K562 (cell line): ENCODE measurements around the gene C16orf74. TPM values are rescaled to one million over a fixed set of nuclear protein-coding genes. Genes with fewer than 3 reads are reported as not detected.
A peak's percentile ranks its signal among the peaks of the same experiment; 100 is the strongest.

Experiments used
- ATAC-seq: fragments of 200-7000 bp; cut with Tn5 transposase; 3 replicates; pipeline ENCODE4 v1.9.1; 2020; ENCODE audit warnings: moderate library complexity
- BruUV-seq: library from RNA; stranded (reverse); fragments of 400-500 nt; replicated peaks from 2 replicates; lab custom pipeline; 2021; lab: Mats Ljungman, UMichigan
- CTCF ChIA-PET: fragments of 300-600 bp; formaldehyde crosslinking; extraction: SDS; loops from one replicate; lab custom pipeline; 2021; ENCODE audit warnings: low intra/inter-chr PET ratio; lab: Yijun Ruan, JAX
- POLR2A ChIA-PET: fragments of 300-600, 350-650 bp; sonication (Branson Sonifier 250); formaldehyde crosslinking; extraction: SDS; loops from one replicate; lab custom pipeline; 2021; ENCODE audit warnings: antibody characterized with exemption, inconsistent platforms; lab: Yijun Ruan, JAX
- DNase-seq, 4 experiments: peaks; one replicate each; pipeline versions ENCODE4 v3.0.0 to v3.0.0-alpha.2; 2011 to 2018; ENCODE audit warnings: low spot score in 3 of 4, mixed read lengths in 3 of 4; ENCODE audit errors: extremely low read depth in 1 of 4
- FAIRE-seq: peaks from 2 replicates; lab custom pipeline; 2011; peaks lifted over from hg19 to GRCh38; lab: Jason Lieb, UNC
- H2AFZ ChIP-seq: 2 replicates; pipeline ENCODE4 v1.6.0; 2011; ENCODE audit warnings: low read depth, low read length, control low read depth, inconsistent platforms
- H3K27ac ChIP-seq: fragments of 200-600 bp; 3 replicates; pipeline ENCODE4 v1.8.0; 2011; ENCODE audit warnings: low read depth, mild to moderate bottlenecking, control low read depth, inconsistent platforms, low read length, moderate library complexity, mixed read lengths; ENCODE audit errors: extremely low read depth
- H3K27me3 ChIP-seq, 2 experiments: fragments of 300-600 bp in 1 of 2; 2 replicates in 1 of 2; 3 replicates in 1 of 2; pipeline versions ENCODE4 v1.6.0 to v1.8.0; 2011; ENCODE audit warnings: inconsistent platforms in 2 of 2, low read length in 2 of 2, mild to moderate bottlenecking in 1 of 2, mixed read lengths in 1 of 2, moderate library complexity in 1 of 2; ENCODE audit not compliant: control insufficient read depth in 2 of 2, insufficient read depth in 2 of 2
- H3K36me3 ChIP-seq: fragments of 300-600 bp; 3 replicates; pipeline ENCODE4 v1.8.0; 2011; ENCODE audit warnings: mild to moderate bottlenecking, low read length, inconsistent platforms; ENCODE audit not compliant: control insufficient read depth, insufficient read depth
- H3K4me1 ChIP-seq, 2 experiments: fragments of 200-600 bp in 1 of 2; replicated peaks in 1 of 2; 2 replicates in 1 of 2; 3 replicates in 1 of 2; pipeline versions ENCODE4 v1.5.1 to v1.8.0; 2011; ENCODE audit warnings: inconsistent platforms in 2 of 2, low read length in 2 of 2, mild to moderate bottlenecking in 1 of 2, mixed read lengths in 1 of 2, moderate library complexity in 1 of 2; ENCODE audit not compliant: control insufficient read depth in 2 of 2, insufficient read depth in 2 of 2
- H3K4me2 ChIP-seq: 2 replicates; pipeline ENCODE4 v1.6.1; 2011; ENCODE audit warnings: low read length, control low read depth, inconsistent platforms, mixed read lengths; ENCODE audit not compliant: insufficient read depth
- H3K4me3 ChIP-seq: fragments of 200-600 bp; sonication (generic), shearing (Covaris generic); 2 replicates; pipeline ENCODE4 v1.5.1; 2016; ENCODE audit warnings: control low read depth, inconsistent platforms
- H3K79me2 ChIP-seq: fragments of 200-600 bp; 3 replicates; pipeline ENCODE4 v1.8.0; 2011; ENCODE audit warnings: low read length, inconsistent platforms; ENCODE audit not compliant: control insufficient read depth, insufficient read depth
- H3K9ac ChIP-seq, 2 experiments: 2 replicates each; pipeline versions ENCODE4 v1.6.0 to v1.6.1; 2011; ENCODE audit warnings: low read depth in 2 of 2, low read length in 2 of 2, control low read depth in 1 of 2, inconsistent platforms in 1 of 2, mild to moderate bottlenecking in 1 of 2, mixed read lengths in 1 of 2; ENCODE audit not compliant: insufficient read depth in 1 of 2
- H3K9me1 ChIP-seq: one replicate; pipeline ENCODE4 v1.6.0; 2011; ENCODE audit warnings: inconsistent platforms, mild to moderate bottlenecking, low read length, moderate library complexity; ENCODE audit not compliant: control insufficient read depth, insufficient read depth
- H3K9me3 ChIP-seq: replicated peaks from 2 replicates; pipeline ENCODE4 v1.5.1; 2011; ENCODE audit warnings: low read depth, low read length, inconsistent platforms; ENCODE audit not compliant: control insufficient read depth, insufficient read depth
- H4K20me1 ChIP-seq: replicated peaks from 2 replicates; pipeline ENCODE4 v1.6.1; 2011; ENCODE audit warnings: low read length, inconsistent platforms, mixed read lengths; ENCODE audit not compliant: control insufficient read depth, insufficient read depth
- CSDE1 ChIP-seq, 2 experiments: fragments of 450-650 bp; IDR thresholded peaks; 2 replicates each; pipeline ENCODE4 v1.6.1; 2016; ENCODE audit warnings: mild to moderate bottlenecking in 1 of 2
- FOXJ2 ChIP-seq: fragments of 200-800 bp; sonication (Bioruptor generic); IDR thresholded peaks from 2 replicates; pipeline ENCODE4 v1.6.1; 2016; ENCODE audit warnings: missing genetic modification characterization, missing compliant biosample characterization
- HMG20A ChIP-seq: fragments of 450-650 bp; formaldehyde crosslinking; conservative IDR thresholded peaks from 2 replicates; pipeline ENCODE4 v1.4.0; 2020; ENCODE audit warnings: mild to moderate bottlenecking, mixed read lengths
- MAZ ChIP-seq, 2 experiments: fragments of 450-650 bp in 1 of 2; sonication (generic) in 1 of 2; formaldehyde crosslinking; IDR thresholded peaks in 1 of 2; conservative IDR thresholded peaks in 1 of 2; 2 replicates each; pipeline versions ENCODE4 v1.4.0 to v1.5.0; 2020; ENCODE audit warnings: mild to moderate bottlenecking in 1 of 2, missing genetic modification reagents in 1 of 2
- RAD21 ChIP-seq, 2 experiments: fragments of 250-450 bp in 1 of 2; fragments of 450-650 bp in 1 of 2; sonication (Bioruptor Pico) in 1 of 2; formaldehyde crosslinking in 1 of 2; IDR thresholded peaks in 1 of 2; conservative IDR thresholded peaks in 1 of 2; 2 replicates each; pipeline versions ENCODE4 v1.4.0 to v1.8.0; 2020 to 2022; ENCODE audit warnings: mild to moderate bottlenecking in 2 of 2, moderate library complexity in 1 of 2
- RAD51 ChIP-seq: fragments of 450-650 bp; IDR thresholded peaks from 2 replicates; pipeline ENCODE4 v1.7.1; 2016; ENCODE audit warnings: low read depth, mild to moderate bottlenecking, borderline replicate concordance
- SMC3 ChIP-seq: conservative IDR thresholded peaks from 2 replicates; pipeline ENCODE4 v1.6.1; 2011; ENCODE audit warnings: low read depth, low read length, improper control_type of control experiment; ENCODE audit not compliant: insufficient read depth
- XRCC5 ChIP-seq: fragments of 200-400 bp; formaldehyde crosslinking; IDR thresholded peaks from 2 replicates; pipeline ENCODE4 v1.6.1; 2017; ENCODE audit warnings: low read depth, mild to moderate bottlenecking, low read length
- YY1 ChIP-seq, 3 experiments: IDR thresholded peaks; 2 replicates each; pipeline ENCODE4 v1.6.1; 2011; ENCODE audit warnings: low read length in 2 of 3, mild to moderate bottlenecking in 2 of 3, moderate library complexity in 2 of 3, borderline replicate concordance in 1 of 3, control low read depth in 1 of 3, low read depth in 1 of 3; ENCODE audit not compliant: insufficient read depth in 3 of 3, insufficient replicate concordance in 2 of 3, control insufficient read depth in 1 of 3, insufficient read length in 1 of 3; ENCODE audit errors: extremely low read depth in 1 of 3
- ZFP36 ChIP-seq: fragments of 150-350 bp; IDR thresholded peaks from 2 replicates; pipeline ENCODE4 v1.6.1; 2018; ENCODE audit warnings: low read length, low read depth; ENCODE audit not compliant: partially characterized antibody
- ZNF232 ChIP-seq: sonication (generic); formaldehyde crosslinking; IDR thresholded peaks from 2 replicates; pipeline ENCODE4 v1.8.0; 2022; ENCODE audit warnings: mild to moderate bottlenecking, missing genetic modification reagents
- ZSCAN29 ChIP-seq: fragments of 450-650 bp; IDR thresholded peaks from 2 replicates; pipeline ENCODE4 v1.6.1; 2017
- WGBS: fragments of 100-300 bp; shearing (Covaris generic); methylation state at CpG from one replicate; pipeline ENCODE4 v1.1.6; 2016; ENCODE audit warnings: low coverage, mixed read lengths; ENCODE audit not compliant: insufficient coverage; ENCODE audit errors: missing lambda C conversion rate; 5-methylcytosine and 5-hydroxymethylcytosine counted together
- in situ Hi-C: fragments of 300-500 bp; cut with MboI; formaldehyde crosslinking; loops from 4 replicates; pipeline ENCODE4 v1.15.0; 2018; ENCODE audit warnings: inconsistent platforms, mixed read lengths
- intact Hi-C: fragments of 100-400 bp; cut with micrococcal nuclease; formaldehyde crosslinking; loops from 2 replicates; pipeline ENCODE4 v1.14.2; 2022
- polyA plus RNA-seq, 8 experiments: library from polyadenylated mRNA; depleted of rRNA in 4 of 8; stranded (reverse) in 5 of 8; unstranded in 3 of 8; fragments of >200 nt; fragmentation: Nextera tagmentation in 2 of 8; fragmentation: Illumina TruSeq in 1 of 8; extraction: Ambion mirVana in 2 of 8; extraction: Trizol in 1 of 8; gene quantifications; 2 replicates each; pipeline versions ENCODE4 v1.2.1 to v1.2.3, GENCODE V29; 2011 to 2014; ENCODE audit warnings: inconsistent platforms in 1 of 8, missing spikeins in 1 of 8
- total RNA-seq, 7 experiments: library from RNA; depleted of rRNA in 6 of 7; stranded (reverse); fragments of >200 nt in 6 of 7; fragmentation: Illumina TruSeq in 2 of 7; extraction: Trizol in 2 of 7; gene quantifications; 2 replicates each; pipeline versions ENCODE4 v1.2.1 to v1.2.3, GENCODE V29; 2011 to 2021; ENCODE audit warnings: low replicate concordance in 1 of 7
- TF ChIP-seq, protein P1 (sequence below): sonication (generic); formaldehyde crosslinking; IDR thresholded peaks from 2 replicates; pipeline ENCODE4 v1.8.0; 2022; ENCODE audit warnings: missing genetic modification reagents, mild to moderate bottlenecking, moderate library complexity, borderline replicate concordance
- TF ChIP-seq, protein P2 (sequence below): fragments of 450-650 bp; formaldehyde crosslinking; IDR thresholded peaks from 2 replicates; pipeline ENCODE4 v1.4.0; 2020; ENCODE audit warnings: mild to moderate bottlenecking, mixed read lengths

The C16orf74 gene
- total and polyA plus RNA-seq, 9 of the 15 experiments (the other 6 are each of a cell fraction or from before 2014, with no cell fraction given) = not detected

GRCh38 chr16:85718682-85719081 lies 32.2 kb downstream of the C16orf74 start:
- Histone ChIP-seq H3K4me3 (no peak overlapping the region), H3K27ac (no peak overlapping the region), H4K20me1 (peaks cover 16% of the 10 kb centered on the region; the same call in 1 of the 2 replicates), H3K9ac (no peak overlapping the region), H3K79me2 (no peaks in the 10 kb centered on the region), H3K9me1 (no peaks in the 10 kb centered on the region), H2AFZ (peak overlapping the region; percentile 23; the same call in 1 of the 2 replicates), H3K36me3 (no peaks in the 10 kb centered on the region), H3K4me2 (peak overlapping the region; percentile 35; the same call in 1 of the 2 replicates), H3K4me1 (peaks cover 3 to 38% of the 10 kb centered on the region in 2 experiments; a peak in 4 of 5 replicates), H3K27me3 (peaks cover 21 to 57% of the 10 kb centered on the region in 2 experiments; a peak in 4 of 5 replicates), H3K9me3 (no peaks in the 10 kb centered on the region)
- ChIA-PET POLR2A (interaction anchor here (0.6 to 1.0 kb wide), 2 partner anchors 11 to 427 kb away, joined by 3 read pairs; no protein-coding TSS in a partner anchor), CTCF (interaction anchor here (1.1 to 4.5 kb wide), 7 partner anchors 43 to 443 kb away, joined by 3 to 35 read pairs (median 7); no protein-coding TSS in a partner anchor)
- intact Hi-C loops = loop anchor here (1.0 to 10.0 kb wide), 4 partner anchors 44 to 296 kb away; no protein-coding TSS in a partner anchor
- in situ Hi-C loops = loop anchor here (10.0 kb wide), 1 partner anchor 294 kb away; no protein-coding TSS in a partner anchor
- peak; percentile 64 to 73 (median 68) for DNase-seq
- peak; percentile 78 for ATAC-seq
- 1% methylated on average over 11 of the region's 11 CpGs for WGBS
- BruUV-seq = no TSS peak
- peak; percentile 87 for FAIRE-seq
- TF ChIP-seq, protein P1, sequence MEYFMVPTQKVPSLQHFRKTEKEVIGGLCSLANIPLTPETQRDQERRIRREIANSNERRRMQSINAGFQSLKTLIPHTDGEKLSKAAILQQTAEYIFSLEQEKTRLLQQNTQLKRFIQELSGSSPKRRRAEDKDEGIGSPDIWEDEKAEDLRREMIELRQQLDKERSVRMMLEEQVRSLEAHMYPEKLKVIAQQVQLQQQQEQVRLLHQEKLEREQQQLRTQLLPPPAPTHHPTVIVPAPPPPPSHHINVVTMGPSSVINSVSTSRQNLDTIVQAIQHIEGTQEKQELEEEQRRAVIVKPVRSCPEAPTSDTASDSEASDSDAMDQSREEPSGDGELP (CRISPR knock-in tag) = peak; percentile 44; the same call in 1 of the 2 replicates
- TF ChIP-seq HMG20A (CRISPR knock-in tag) (no peak), ZFP36 (peak; percentile 4), ZNF232 (CRISPR knock-in tag) (no peak), YY1 (IDR thresholded peaks at IDR 0.05; ENCODE audit: borderline replicate concordance in 1 of 3, control insufficient read depth in 1 of 3, extremely low read depth in 1 of 3, insufficient read depth in 3 of 3, insufficient read length in 1 of 3, insufficient replicate concordance in 2 of 3, low read depth in 1 of 3, low read length in 2 of 3) (no peak), XRCC5 (peak; percentile 41; the same call in 1 of the 2 replicates), MAZ (CRISPR knock-in tag; conservative IDR thresholded peaks at IDR 0.05 in 1 of 2, IDR thresholded peaks at IDR 0.05 in 1 of 2) (0 out of 4 replicates have a peak, but pooled peaks of 1 of the 2 experiments have one; percentile 30), RAD51 (peak; percentile 59), RAD21 (CRISPR knock-in tag; conservative IDR thresholded peaks at IDR 0.05 in 1 of 2, IDR thresholded peaks at IDR 0.05 in 1 of 2) (peak; percentile 36 to 64; a peak in 3 of 4 replicates), SMC3 (peak; percentile 48), CSDE1 (IDR thresholded peaks at IDR 0.05) (no peak), ZSCAN29 (no peak), FOXJ2 (tag) (no peak)
- TF ChIP-seq, protein P2, sequence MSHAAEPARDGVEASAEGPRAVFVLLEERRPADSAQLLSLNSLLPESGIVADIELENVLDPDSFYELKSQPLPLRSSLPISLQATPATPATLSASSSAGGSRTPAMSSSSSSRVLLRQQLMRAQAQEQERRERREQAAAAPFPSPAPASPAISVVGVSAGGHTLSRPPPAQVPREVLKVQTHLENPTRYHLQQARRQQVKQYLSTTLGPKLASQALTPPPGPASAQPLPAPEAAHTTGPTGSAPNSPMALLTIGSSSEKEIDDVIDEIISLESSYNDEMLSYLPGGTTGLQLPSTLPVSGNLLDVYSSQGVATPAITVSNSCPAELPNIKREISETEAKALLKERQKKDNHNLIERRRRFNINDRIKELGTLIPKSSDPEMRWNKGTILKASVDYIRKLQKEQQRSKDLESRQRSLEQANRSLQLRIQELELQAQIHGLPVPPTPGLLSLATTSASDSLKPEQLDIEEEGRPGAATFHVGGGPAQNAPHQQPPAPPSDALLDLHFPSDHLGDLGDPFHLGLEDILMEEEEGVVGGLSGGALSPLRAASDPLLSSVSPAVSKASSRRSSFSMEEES (CRISPR knock-in tag) = peak; percentile 96
